Epithelial cell of esophagus (primary cell): ENCODE results near the gene SUSD3.
"Not testable (repeated sequence)": the region's sequence is repeated elsewhere in the genome, so short reads cannot be mapped to it uniquely, and the experiment has no call there.

ENCODE experiments used
- DNase-seq: peaks from one replicate; pipeline ENCODE4 v3.0.0; 2010; ENCODE audit warnings: low read depth
- H3K4me3 ChIP-seq: 2 replicates; pipeline ENCODE4 v1.5.1; 2011; ENCODE audit warnings: mild to moderate bottlenecking, low read length, control low read depth
- CTCF ChIP-seq: IDR thresholded peaks from 2 replicates; pipeline ENCODE4 v1.5.1; 2011; ENCODE audit warnings: low read depth, mild to moderate bottlenecking, low read length, control low read depth, inconsistent platforms; ENCODE audit not compliant: insufficient read depth; ENCODE audit errors: missing control alignments

Gene SUSD3

GRCh38 chr9:93099551-93100275 is 41.2 kb downstream of the SUSD3 start:
- no peak for DNase-seq
- no peak overlapping the region for H3K4me3 ChIP-seq
- no peak for TF ChIP-seq CTCF

- DNase-seq, result no peak
- TF ChIP-seq CTCF, result no peak
- H3K4me3 ChIP-seq, result no peak overlapping the region
Observed at GRCh38 chr9:93100276-93100636, 41.8 kb downstream of the SUSD3 start.

- H3K4me3 ChIP-seq, DNase-seq: not testable (repeated sequence)
Observed at GRCh38 chr9:93101086-93101485, 42.6 kb downstream of the SUSD3 start.

GRCh38 chr9:93105620-93106019 is 47.1 kb downstream of the SUSD3 start:
- no peak for DNase-seq
- no peak overlapping the region for H3K4me3 ChIP-seq
- no peak for TF ChIP-seq CTCF

- no peak for DNase-seq
- H3K4me3 ChIP-seq, result no peak overlapping the region
- TF ChIP-seq CTCF, result no peak
Observed at GRCh38 chr9:93107151-93107824, 48.8 kb downstream of the SUSD3 start.

GRCh38 chr9:93107825-93108161 is 49.3 kb downstream of the SUSD3 start:
- no peak overlapping the region for H3K4me3 ChIP-seq
- TF ChIP-seq CTCF, result no peak
- no peak for DNase-seq

GRCh38 chr9:93108291-93109041 is 50.0 kb downstream of the SUSD3 start:
- no peak overlapping the region for H3K4me3 ChIP-seq
- DNase-seq, result peak; percentile 45
- no peak for TF ChIP-seq CTCF
